ENCODE results near the gene LGR6.
"Not testable (repeated sequence)": the region's sequence is repeated elsewhere in the genome, so short reads cannot be mapped to it uniquely, and the experiment has no call there.

LGR6 gene

DNA sequence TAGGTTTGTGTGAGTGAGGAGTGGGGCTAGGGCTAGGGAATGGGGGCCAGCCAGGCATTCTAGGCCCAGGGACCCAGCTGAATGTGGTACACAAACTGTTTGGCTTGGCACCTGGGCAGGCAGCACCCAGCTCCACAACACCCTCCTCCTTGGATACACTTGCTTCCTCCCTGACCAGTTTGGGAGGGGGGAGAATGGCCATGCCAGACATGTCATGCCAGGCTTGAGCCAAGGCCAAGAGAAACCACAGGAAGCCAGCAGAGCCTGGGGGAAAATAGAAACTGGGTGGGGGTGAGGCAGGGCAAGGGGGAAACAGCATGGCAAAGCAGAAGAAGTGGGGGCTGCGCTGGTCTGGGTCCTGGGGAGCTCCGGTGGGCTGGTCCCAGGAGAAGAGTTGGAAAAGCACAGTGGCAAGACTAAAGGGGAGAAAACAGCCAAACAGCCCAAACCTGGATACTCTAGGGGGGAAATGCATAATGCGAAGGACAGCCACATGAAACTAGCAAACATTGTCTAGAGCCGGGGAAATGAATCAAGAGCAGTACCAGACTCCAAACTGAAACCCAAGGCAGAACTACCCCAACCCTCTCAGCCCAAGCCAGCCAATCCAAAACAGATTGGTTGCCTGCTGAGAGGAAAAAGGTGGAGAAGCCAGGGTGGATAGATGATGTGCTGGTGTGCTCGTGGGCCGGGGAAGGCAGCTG, 47.9 kb downstream of the LGR6 start:
- DNase-seq: no peak

DNA sequence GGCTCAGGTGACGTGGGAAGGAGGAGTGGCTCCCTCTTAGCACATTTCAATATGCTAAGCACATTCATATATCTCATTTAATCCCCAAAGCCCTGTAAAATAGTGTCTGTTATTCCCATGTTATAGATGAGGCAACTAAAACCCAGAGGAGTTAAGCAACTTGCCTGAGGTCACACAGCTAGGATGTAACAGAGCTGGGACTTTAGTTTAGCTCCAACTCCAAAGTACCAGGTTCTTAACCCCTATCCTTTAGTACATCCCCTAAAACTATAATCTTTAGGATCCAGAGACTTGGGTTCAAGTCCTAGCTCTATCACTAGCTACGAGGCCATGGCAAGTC, 48.5 kb downstream of the LGR6 start:
- DNase-seq: no peak

DNA sequence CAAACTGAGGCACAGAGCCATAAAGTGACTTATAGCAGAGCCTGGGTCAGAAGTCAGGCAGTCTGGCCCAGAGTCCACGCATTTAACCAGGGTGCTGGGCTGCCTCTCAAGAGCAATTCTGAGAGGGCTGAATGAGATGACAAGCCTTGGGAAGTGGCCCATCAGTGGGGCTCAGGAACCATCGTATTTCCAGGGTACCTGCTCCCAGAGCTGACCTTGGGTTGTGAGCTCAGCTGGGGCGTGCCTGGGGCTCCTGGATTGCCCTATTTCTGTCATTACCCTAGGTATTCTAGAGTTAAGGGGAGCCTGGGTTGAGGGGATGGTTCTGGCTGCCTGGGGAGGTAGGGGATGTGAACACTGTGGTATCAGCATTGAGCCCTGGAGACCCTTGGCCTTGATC, 49.4 kb downstream of the LGR6 start:
- DNase-seq: no peak

DNA sequence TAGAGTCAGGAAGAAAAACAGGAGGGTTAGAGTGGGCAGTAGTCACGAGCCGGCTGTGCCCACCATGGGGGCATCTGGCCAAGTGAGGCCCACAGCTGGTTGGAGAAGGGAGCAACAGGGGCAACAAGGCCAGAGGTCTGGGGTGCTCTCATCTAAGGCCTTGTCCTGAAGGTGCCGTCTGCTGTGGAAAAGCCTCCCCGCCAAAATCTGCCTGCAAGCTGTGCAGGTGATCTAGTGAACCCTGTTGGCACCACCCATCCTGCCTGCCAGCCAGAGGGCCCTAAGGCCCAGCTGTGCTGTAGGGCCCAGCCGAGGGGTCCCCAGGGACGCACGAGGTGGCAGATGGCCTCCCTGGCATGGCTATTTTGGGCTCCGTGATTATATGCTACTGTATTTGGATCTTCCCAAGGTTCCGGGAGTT, 51.3 kb downstream of the LGR6 start:
- no peak for DNase-seq

DNA sequence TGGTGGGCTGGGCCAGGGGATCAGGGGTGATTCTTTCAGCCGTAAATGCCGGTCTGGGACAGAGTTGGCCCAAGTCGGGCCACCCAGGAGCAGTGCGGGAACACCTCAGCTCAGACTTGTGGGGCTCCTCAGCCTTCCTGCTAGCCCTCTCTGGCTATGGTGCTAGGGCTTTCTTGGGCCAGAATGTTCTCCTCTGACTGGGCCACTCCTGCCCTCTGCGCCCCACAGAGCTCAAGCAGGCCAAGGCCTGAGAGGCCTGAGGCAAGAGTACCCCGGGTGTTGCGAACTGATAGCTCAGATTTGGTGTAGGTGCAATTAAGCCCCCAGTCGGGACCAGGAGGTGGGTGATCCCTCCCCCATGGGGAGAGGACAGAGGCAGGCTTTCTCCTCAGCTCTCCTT, 51.8 kb downstream of the LGR6 start:
- DNase-seq: no peak

DNA sequence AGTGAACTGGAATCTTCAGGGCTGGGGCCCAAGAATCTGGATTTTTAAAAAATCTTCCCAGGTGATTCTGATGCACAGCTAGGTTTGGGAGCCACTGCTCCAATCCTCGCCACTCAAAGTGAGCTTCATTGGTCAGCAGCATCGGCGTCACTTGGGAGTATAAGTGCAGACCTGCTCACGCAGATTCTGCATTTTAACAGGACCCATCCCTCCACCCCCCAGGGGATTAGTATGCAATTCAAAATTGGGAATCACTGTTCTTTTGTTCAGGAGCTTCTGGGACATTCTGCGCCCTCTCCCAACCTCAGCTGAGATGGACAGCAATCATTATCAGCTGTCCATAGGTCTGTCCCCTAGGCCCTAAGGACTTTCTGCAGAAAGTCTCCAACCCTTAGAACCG, 53.5 kb downstream of the LGR6 start:
- no peak for DNase-seq

DNA sequence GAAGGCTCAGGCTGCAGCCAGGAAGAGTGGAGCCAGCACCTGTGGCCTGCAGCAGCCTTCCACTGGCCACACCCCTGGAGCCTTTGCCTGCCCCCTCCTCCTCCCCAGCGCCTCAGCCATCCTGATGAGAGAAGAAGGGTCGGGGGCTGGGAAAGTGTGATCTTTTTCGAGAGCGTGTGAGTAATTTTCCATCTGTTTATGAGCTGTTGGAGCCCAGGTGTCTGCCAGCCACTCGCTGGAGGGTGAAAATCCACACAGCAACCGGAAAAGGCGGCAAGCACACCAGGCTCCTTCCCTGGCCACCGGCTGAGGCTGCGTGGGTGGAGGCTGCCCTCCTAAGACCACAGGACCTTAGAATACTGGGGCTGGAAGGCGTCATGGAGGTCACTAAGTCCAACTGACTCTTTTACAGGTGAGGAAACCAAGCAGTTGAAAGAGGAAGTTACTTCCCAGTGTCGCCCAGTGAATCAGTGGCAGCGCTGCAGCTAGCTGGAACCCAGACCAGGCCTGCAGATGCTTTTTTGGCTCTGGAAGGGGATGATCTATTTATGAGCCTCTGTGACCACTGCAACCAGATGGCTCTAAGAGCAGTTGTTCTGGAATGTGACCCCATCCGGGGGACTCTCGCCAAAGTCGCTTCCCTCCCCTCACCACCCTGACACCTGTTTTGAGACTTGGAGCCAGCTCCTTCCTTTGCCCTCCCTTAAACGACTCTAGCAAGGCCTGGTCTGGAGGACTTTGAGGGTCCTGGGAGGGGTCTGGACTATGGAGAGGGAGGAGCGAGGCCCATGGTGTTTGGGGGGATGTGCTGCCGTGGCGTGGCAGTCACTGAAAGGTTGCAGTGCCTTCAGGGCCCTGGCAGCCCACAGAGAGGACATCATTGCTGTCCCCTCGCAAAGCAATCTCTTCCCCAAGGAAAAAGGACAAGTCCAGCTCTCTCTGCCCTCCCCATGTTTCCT, 54.5 kb downstream of the LGR6 start:
- DNase-seq: no peak

DNA sequence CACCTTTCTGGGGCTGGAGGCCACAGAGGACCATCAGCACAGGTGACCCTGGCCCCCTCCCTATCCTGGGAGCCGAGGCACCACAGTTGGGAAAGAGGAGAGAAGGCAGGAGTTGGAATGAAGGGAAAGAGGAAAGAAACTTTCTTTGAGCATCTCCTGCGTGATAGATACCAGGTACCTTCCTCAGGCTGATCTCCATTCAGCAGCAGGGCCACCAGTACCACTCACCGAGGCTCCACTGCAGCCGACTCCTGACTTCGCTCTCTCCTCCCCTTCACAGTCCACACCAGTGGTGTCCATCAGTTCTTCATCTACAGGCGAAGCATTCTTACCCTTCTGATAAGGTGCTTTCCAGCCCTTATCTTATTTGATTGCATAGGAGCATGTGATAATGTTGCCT, 55.3 kb downstream of the LGR6 start:
- no peak for DNase-seq

DNA sequence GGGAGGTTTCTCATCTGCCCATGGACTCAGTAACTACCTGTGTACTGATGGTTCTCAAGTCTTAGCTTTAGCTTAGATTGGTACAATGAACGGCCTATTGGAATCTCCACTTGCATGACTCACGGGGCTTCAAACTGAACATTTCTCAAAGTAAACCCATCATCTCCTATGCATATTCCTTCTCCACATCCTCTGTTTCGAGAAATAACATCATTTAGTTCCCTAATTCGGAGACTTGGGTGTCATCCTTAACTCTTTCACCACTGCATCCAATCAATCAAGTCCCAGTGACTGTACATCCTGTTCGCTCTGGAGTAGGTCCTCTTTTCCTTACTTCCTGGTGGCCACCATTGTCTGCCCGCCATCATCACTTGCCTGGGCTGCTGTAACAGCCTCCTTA, 55.8 kb downstream of the LGR6 start:
- DNase-seq: no peak

DNA sequence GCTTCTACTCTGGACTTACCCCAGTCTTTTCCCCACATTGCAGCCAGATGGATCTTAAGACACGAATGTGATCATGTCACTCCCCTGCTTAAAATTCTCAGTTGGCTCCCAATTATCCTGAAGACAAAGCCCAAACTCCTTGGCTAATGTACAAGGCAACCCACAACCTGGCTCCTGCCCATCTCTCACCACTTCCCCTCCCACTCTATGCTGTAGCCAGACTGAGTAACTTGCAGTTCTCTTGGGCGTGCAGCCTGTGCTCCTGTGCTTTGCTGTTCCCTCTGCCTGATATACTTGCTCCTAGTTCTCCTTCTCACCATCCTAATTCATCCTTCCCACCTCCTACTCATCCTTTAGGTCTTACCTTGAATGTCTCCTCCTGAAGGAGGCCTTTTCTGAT, 56.2 kb downstream of the LGR6 start:
- DNase-seq: no peak

DNA sequence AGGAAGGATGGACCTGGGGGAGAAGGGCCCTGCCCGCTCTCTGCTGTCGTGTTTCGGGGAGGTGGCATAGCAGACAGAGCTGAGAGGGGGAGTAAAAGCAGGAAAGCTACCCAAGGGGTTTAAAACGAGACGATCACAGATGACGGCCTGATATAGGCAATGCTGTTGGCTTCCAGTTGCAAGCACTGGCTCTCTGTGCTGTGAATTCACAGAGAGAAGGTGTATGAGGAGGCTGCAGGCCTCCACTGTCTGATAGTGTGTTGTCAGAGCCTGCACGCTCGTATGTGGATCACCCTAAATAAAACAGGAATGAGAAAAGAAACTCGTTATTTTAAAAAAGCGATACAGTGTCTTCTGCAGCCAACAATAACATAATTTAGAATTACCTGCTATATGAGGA, 57.4 kb downstream of the LGR6 start:
- no peak for DNase-seq

DNA sequence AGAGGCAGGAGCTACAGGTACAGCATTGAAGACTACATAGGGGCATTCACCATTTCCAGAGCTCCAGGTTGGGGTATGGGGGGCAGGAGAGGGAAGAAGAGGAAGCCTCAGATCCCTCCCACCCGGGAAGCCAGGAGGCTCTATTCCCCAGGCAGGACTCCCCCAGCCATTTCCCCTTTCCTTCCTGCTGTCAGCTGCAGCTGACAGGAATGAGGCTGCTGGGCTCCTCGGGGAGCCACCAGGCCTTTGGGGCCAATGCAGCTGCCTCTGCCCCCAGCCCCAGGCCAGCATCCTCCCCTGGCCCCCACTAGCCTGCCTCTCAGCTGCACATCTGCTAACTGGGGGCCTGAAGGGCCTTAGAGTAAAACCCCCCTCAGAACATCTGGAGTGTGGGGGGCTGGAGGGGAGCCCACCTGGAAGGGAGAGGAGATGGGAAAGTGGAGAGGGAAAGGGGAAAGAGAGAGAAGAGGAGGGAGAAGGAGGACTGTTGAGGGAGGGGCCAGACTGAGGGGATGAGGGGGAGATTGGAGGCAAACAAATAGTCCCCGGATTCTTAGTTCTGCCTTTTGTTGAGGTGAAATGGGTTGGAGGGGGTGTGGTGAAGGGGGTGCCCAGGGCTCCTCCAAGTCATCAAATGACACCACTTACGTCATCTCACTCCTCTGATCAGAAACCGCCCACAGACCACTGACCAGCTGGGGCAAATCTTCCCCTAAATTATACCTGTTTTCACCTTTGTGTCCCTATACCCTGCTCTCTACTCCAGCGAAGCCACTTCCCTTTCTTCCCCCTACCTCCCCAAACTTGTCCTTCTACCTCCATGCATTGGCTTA, 58.0 kb downstream of the LGR6 start:
- DNase-seq: no peak

DNA sequence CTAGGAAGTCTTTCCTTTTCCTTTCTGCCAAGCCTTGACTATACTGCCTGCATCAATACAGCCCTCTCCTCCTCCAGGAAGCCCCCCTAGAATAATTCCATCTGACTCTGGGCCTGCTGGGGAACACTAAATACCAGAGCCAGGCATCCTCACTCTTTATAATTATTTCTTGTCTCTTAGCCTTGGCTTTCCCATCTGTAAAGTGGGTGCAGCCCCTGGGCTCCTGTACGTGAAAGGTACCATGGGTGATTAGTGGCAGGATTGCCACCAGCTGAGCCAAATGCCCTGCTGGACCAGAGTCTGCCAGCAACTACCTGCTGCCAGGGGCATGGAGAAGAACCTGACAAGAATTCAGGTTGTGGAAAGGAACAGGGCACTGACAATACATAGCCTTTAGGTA, 58.7 kb downstream of the LGR6 start:
- no peak for DNase-seq

DNA sequence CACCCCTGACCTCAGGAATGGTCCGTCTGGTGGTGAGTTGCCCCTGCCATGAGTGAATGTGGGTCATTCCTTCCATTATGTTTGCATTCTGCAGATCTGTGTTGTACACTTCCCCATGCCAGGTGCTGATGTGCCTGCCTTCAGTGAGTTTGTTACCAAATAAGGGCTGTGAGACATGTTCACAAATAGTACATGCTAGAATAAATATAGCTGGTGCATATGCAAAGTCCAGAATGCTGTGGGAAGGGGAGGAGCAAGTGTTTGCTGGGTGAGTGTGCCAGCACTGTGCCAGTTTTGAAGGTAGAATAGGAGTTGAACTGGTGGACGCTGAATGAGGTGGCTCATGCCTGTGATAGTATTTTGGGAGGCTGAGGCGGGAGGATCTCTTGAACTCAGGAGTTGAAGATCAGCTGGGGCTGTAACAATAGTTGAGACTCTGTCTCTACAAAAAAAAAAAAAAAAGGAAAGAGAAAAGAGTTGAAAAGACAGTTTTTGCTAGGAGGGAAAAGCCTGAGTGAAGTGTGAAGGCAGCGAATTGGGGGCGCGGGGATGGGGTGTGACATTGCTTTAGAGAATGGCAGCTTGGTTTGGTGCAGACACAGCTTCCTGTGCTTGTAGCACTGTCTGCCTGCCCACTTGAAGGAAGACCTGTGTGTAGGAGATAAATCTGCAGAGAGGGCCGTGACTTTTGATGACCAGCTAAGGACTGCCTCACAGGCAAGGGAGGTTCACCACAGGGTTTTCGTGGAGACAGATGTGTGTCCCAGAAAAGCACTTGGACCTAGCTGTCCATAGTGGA, 61.1 kb downstream of the LGR6 start:
- no peak for DNase-seq

DNA sequence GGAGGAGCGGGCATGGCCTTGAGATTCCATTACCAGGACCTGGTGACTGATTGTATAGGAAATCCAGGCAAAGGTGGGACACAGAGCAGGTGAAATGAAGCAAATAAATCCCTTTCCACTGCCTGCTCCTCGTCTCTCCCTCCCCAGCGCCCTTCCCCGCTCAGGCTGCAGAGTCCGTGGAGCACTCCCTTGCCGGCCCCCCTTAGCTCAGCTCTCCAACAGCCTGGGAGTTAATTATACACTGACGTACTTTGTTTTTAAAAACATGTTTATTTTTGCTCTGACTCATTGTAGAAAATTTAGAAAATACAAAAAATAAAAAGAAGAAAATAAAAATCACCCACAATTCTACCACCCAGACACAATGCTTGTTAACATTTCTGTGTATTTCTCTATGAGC, 61.7 kb downstream of the LGR6 start:
- no peak for DNase-seq

DNA sequence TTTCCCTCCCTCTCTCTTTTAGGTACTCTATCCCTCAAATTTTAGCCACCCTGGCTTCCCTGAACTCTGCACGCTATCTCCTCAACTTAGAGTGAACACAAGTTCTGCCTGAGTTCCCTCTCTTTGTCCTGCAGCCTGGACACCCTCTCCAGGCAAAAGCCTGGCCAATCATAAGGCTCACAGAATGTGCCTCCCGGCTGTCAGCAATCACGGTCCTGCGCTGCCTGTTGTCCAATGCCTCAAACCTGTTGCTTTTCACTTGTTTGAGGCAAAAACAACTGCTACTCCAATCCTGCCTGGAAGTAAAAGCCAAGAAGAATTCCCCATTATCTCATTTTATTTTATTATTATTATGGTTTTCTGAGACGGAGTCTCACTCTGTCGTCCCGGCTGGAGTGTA, 66.1 kb downstream of the LGR6 start:
- no peak for DNase-seq

DNA sequence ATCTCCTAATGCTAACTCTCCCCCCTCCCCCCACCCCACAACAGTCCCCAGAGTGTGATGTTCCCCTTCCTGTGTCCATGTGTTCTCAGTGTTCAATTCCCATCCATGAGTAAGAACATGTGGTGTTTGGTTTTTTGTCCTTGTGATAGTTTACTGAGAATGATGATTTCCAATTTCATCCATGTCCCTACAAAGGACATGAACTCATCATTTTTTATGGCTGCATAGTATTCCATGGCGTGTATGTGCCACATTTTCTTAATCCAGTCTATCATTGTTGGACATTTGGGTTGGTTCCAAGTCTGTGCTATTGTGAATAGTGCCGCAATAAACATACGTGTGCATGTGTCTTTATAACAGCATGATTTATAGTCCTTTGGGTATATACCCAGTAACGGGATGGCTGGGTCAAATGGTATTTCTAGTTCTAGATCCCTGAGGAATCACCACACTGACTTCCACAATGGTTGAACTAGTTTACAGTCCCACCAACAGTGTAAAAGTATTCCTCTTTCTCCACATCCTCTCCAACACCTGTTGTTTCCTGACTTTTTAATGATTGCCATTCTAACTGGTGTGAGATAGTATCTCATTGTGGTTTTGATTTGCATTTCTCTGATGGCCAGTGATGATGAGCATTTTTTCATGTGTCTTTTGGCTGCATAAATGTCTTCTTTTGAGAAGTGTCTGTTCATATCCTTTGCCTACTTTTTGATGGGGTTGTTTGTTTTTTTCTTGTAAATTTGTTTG, 67.8 kb downstream of the LGR6 start:
- not testable (repeated sequence) for DNase-seq

DNA sequence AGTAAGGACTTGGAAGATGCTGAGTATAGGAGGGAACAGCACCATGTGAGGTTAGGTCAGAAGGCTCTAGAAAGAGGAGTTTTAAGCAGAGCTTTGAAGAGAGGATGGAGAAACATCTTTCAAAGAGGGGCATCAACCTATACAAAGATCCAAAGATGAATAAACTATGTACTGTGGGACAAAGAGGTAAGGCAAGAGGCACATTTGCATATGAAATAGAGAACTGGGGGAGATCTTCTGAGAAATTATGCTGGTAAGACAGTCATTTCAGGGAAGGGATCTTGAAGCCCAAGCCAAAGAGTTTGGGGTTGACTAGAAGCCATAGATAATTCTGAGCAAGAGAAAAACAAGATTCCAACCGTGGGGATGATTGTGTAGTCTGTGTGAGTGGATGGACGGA, 70.0 kb downstream of the LGR6 start:
- DNase-seq: no peak

DNA sequence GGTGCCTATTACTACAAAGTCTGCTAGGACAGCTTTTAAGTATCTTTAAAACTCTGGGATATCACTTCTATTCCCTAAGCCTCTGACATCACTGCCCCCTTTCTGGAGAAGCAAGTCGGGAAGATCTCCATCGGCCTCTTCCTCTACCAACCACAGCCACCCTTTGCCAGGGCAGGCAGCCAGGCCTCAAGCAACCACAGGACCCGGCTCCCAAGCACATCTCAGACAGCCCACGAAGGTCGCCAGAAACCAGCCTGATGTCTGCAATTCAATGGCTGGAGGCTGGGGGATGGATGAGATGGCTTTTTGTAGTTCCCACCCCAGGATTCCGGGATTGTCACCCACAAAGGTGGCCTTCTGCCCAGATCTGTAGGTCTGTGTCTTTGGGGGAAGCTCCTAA, 70.7 kb downstream of the LGR6 start:
- DNase-seq: no peak

DNA sequence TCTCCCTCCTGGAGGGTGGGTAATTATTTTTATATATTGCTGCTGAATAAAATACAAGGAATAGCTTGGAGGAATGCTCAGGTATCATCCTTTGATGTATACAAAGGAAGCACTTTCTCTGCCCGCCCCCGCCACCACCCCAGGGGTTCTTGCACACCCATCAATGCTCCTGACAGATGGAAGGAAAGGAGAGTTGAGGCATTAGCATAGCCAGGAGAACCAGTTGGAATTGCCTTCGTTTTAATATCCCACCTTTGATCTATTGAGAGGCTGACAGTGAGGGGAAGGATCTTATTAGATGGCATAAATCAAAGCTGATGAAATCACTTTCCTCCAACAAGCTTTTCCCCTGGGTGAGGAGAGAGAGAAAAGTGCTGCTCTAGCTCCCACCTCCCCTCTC, 71.1 kb downstream of the LGR6 start:
- DNase-seq: no peak

DNA sequence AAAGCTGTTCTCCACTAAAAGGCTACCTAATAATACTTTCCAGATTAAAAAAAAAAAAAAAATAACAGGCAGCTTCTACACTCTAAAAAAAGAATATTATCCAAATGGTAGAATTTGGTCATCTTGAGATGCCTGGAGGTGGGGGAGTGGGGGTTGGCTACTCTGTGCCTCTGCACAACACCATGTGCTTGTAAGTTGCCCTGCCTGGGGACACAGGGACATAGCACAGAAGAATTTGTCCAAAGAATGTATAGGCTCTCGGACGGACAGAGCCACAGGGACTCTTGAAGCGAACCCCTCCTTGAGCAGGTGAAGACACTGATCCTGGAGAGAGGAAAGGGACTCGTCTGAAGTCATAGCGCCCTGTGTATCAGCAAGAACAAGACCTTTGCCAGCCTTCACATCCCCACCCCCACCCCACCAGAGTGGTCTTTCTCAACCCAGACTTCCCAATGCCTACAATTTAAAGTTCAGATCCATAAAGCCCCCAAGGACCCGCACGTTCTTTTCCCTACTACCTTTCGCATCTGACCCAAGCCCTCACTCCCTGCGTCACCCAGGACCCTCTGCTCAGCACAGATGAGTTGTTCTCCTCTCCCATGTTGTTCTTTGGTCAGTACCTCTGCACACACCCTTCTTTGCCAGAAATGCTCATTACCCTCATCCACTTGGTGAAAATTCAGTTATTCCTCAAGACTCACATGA, 72.6 kb downstream of the LGR6 start:
- DNase-seq: no peak

Measured in NCI-H1092 (cell line).